Prostate gland (tissue), 2 donors: ENCODE data around the gene LGR4. TPM values are rescaled to one million over a fixed set of nuclear protein-coding genes. Genes with fewer than 3 reads are reported as not detected.

Experiments used
- DNase-seq: peaks from one replicate; pipeline ENCODE4 v3.0.0-alpha.2; 2019; ENCODE audit warnings: low spot score
- H3K27ac ChIP-seq, 2 donors: fragments of 200-600 bp; sonication (generic); 2 replicates each; pipeline ENCODE4 v1.5.1; 2017 to 2019
- H3K27me3 ChIP-seq: fragments of 200-600 bp; sonication (generic); replicated peaks from 2 replicates; pipeline ENCODE4 v1.5.1; 2019; ENCODE audit not compliant: insufficient read depth
- H3K36me3 ChIP-seq, 2 donors: fragments of 200-600 bp; sonication (generic); 1 replicate in 1 of 2; 2 replicates in 1 of 2; pipeline versions ENCODE4 v1.5.1 to v1.8.1; 2017 to 2019
- H3K4me1 ChIP-seq: fragments of 200-600 bp; sonication (generic); replicated peaks from 2 replicates; pipeline ENCODE4 v1.5.1; 2019
- H3K4me3 ChIP-seq, 2 donors: fragments of 200-600 bp; sonication (generic); 2 replicates each; pipeline ENCODE4 v1.5.1; 2017 to 2019
- H3K9me3 ChIP-seq: fragments of 200-600 bp; sonication (generic); 2 replicates; pipeline ENCODE4 v1.5.1; 2017
- POLR2A ChIP-seq: fragments of 450-650 bp; IDR thresholded peaks from one replicate; pipeline ENCODE4 v1.6.1; 2016; ENCODE audit warnings: antibody characterized with exemption, mild to moderate bottlenecking
- POLR2AphosphoS5 ChIP-seq: sonication (generic); formaldehyde crosslinking; IDR thresholded peaks from one replicate; pipeline ENCODE4 v1.6.1; 2017; ENCODE audit warnings: antibody characterized with exemption
- WGBS: methylation state at CpG from one replicate; pipeline ENCODE4 v1.1.5; 2018; 5-methylcytosine and 5-hydroxymethylcytosine counted together
- intact Hi-C: fragments of 100-400 bp; cut with DNase I; formaldehyde crosslinking; loops from one replicate; pipeline ENCODE4 v1.14.2; 2022
- total RNA-seq, 2 donors: library from RNA; depleted of rRNA; stranded (reverse); fragments of >200 nt; gene quantifications; one replicate each; pipeline ENCODE4 v1.1.0, GENCODE V29; 2016
- TF ChIP-seq, protein P1 (sequence below), 4 experiments: fragments of 200-600 bp in 2 of 4; fragments of 450-650 bp in 2 of 4; sonication (generic) in 2 of 4; IDR thresholded peaks; 1 replicate in 3 of 4; 2 replicates in 1 of 4; pipeline ENCODE4 v1.5.1; 2016 to 2019; ENCODE audit warnings: antibody characterized with exemption in 4 of 4, mild to moderate bottlenecking in 2 of 4, moderate library complexity in 2 of 4

Gene LGR4
- total RNA-seq, 2 donors from 2014 or later, result 49.2 to 97.2 TPM

- DNase-seq, result no peak
- Histone ChIP-seq H3K27ac (no peak overlapping the region), H3K27me3 (no peaks in the 10 kb centered on the region), H3K9me3 (no peaks in the 10 kb centered on the region), H3K4me1 (no peaks in the 10 kb centered on the region), H3K4me3 (no peak overlapping the region), H3K36me3 (no peaks in the 10 kb centered on the region)
- no peak for TF ChIP-seq POLR2AphosphoS5
- TF ChIP-seq, protein P1, sequence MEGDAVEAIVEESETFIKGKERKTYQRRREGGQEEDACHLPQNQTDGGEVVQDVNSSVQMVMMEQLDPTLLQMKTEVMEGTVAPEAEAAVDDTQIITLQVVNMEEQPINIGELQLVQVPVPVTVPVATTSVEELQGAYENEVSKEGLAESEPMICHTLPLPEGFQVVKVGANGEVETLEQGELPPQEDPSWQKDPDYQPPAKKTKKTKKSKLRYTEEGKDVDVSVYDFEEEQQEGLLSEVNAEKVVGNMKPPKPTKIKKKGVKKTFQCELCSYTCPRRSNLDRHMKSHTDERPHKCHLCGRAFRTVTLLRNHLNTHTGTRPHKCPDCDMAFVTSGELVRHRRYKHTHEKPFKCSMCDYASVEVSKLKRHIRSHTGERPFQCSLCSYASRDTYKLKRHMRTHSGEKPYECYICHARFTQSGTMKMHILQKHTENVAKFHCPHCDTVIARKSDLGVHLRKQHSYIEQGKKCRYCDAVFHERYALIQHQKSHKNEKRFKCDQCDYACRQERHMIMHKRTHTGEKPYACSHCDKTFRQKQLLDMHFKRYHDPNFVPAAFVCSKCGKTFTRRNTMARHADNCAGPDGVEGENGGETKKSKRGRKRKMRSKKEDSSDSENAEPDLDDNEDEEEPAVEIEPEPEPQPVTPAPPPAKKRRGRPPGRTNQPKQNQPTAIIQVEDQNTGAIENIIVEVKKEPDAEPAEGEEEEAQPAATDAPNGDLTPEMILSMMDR (IDR thresholded peaks at IDR 0.05), result no peak
- TF ChIP-seq POLR2A, result no peak
- WGBS, result 19% methylated on average over 2 of the region's 2 CpGs
- intact Hi-C loops, result no loop called here
Measured at GRCh38 chr11:27388001-27388400, 84.6 kb downstream of the LGR4 start.

GRCh38 chr11:27387362-27387761 lies 85.2 kb downstream of the LGR4 start:
- Histone ChIP-seq H3K27me3 (no peaks in the 10 kb centered on the region), H3K9me3 (no peaks in the 10 kb centered on the region), H3K36me3 (no peaks in the 10 kb centered on the region), H3K27ac (no peak overlapping the region), H3K4me3 (no peak overlapping the region), H3K4me1 (no peaks in the 10 kb centered on the region)
- intact Hi-C loops, result no loop called here
- no peak for TF ChIP-seq POLR2A
- TF ChIP-seq POLR2AphosphoS5, result no peak
- TF ChIP-seq, protein P1 (IDR thresholded peaks at IDR 0.05), result no peak
- WGBS, result 50% methylated on average over 2 of the region's 2 CpGs
- no peak for DNase-seq

DNA sequence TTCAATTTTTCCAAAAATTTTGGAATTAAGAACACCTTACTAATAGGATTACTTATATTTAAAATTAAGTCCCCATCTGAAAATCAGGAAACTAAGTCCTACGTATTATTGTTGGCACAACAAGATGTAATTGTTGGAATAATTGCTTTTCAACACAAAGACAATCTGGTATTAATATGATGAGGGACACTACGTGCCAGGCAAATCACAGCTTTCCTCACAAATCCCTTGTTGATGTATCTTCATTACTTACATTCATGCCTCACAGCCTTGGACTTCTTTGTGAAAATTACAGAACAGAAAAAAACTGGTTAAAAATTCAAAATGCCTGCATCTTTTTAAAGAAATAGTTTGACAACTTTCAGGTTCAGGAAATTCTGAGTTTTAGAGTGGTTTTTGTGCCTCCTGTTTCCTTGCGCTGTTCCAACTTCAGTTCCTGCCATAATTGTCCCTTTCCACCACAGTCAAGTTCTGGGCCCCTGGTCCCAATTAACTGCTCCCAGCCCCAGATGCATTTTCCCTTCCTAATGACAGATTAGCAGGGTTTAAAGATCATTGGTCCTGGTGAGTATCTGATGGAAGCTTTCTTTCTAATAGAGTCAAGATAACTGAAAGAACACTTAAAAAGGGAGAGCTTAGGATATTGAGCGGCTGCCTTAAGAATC lies 86.3 kb downstream of the LGR4 start:
- Histone ChIP-seq H3K27ac (no peak overlapping the region), H3K4me1 (no peaks in the 10 kb centered on the region), H3K9me3 (no peaks in the 10 kb centered on the region), H3K36me3 (no peaks in the 10 kb centered on the region), H3K4me3 (no peak overlapping the region), H3K27me3 (no peaks in the 10 kb centered on the region)
- intact Hi-C loops, result no loop called here
- WGBS, result 90% methylated on average over 4 of the region's 4 CpGs
- TF ChIP-seq, protein P1 (IDR thresholded peaks at IDR 0.05), result no peak
- TF ChIP-seq POLR2A (no peak), POLR2AphosphoS5 (no peak)
- DNase-seq, result no peak

- whole genome bisulfite sequencing, result 77% methylated on average over 5 of the region's 5 CpGs
Measured at GRCh38 chr11:27385245-27385644, 87.3 kb downstream of the LGR4 start.

DNA sequence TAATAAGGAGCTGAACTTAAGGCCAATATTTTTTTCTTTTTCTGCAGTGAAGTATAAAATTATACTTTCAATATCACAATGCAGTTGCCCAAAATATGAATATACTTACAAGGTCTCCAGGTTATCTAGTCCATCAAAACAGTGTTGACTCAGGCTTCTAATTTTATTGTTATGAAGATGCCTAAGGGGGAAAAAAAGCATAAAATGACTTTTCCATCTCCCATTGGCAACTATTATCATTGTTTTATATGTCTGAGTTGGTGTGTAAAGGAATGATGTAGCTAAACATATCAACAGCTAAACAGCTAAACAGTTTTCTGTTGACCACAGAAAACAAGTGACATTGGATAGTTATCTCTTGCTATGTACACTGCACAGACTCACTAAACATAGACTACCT lies 88.4 kb downstream of the LGR4 start:
- intact Hi-C loops, result no loop called here
- Histone ChIP-seq H3K9me3 (no peaks in the 10 kb centered on the region), H3K36me3 (no peaks in the 10 kb centered on the region), H3K4me1 (no peaks in the 10 kb centered on the region), H3K4me3 (no peak overlapping the region), H3K27me3 (no peaks in the 10 kb centered on the region), H3K27ac (no peak overlapping the region)
- TF ChIP-seq POLR2A (no peak), POLR2AphosphoS5 (no peak)
- TF ChIP-seq, protein P1 (IDR thresholded peaks at IDR 0.05), result no peak
- DNase-seq, result no peak

More at GRCh38 chr11:27385245-27385644, 87.3 kb downstream of the LGR4 start:
- H3K9me3 ChIP-seq, result no peaks in the 10 kb centered on the region
- no peak for DNase-seq
- TF ChIP-seq, protein P1 (IDR thresholded peaks at IDR 0.05), result no peak
- no peak for TF ChIP-seq POLR2AphosphoS5
- no peak for TF ChIP-seq POLR2A
- no peaks in the 10 kb centered on the region for H3K4me1 ChIP-seq
- no peaks in the 10 kb centered on the region for H3K27me3 ChIP-seq
- no peaks in the 10 kb centered on the region for H3K36me3 ChIP-seq
- H3K27ac ChIP-seq, result no peak overlapping the region
- intact Hi-C loops, result no loop called here
- H3K4me3 ChIP-seq, result no peak overlapping the region
